Measurements from ENCODE around the gene KLK7.
"Not testable (repeated sequence)": the region's sequence is repeated elsewhere in the genome, so short reads cannot be mapped to it uniquely, and the experiment has no call there.

KLK7 gene

GRCh38 chr19:51010066-51010795 is 26.5 kb upstream of the KLK7 start:
- DNase-seq (ENCODE audit: low read depth): no peak

- DNase-seq (ENCODE audit: low read depth): no peak
These were observed 25.6 kb upstream of the KLK7 start for GRCh38 chr19:51009061-51009891.

- DNase-seq (ENCODE audit: low read depth): no peak
These were observed 23.8 kb upstream of the KLK7 start for GRCh38 chr19:51007488-51007887.

GRCh38 chr19:51006406-51006805 is 22.7 kb upstream of the KLK7 start:
- no peak for DNase-seq (ENCODE audit: low read depth)

- no peak for DNase-seq (ENCODE audit: low read depth)
These were observed 21.5 kb upstream of the KLK7 start for GRCh38 chr19:51005248-51005647.

GRCh38 chr19:51003316-51003715 is 19.6 kb upstream of the KLK7 start:
- DNase-seq (ENCODE audit: low read depth): no peak

GRCh38 chr19:51002542-51003311 is 19.0 kb upstream of the KLK7 start:
- DNase-seq (ENCODE audit: low read depth): no peak

- no peak for DNase-seq (ENCODE audit: low read depth)
These were observed 18.4 kb upstream of the KLK7 start for GRCh38 chr19:51002089-51002532.

- DNase-seq (ENCODE audit: low read depth): no peak
These were observed 17.8 kb upstream of the KLK7 start, which contains the start of gene KLK8 for GRCh38 chr19:51001515-51001914. KLK8 (minus strand) TSS chr19:51001604; CDS start chr19:51001167, 437 bp downstream.

GRCh38 chr19:51000981-51001380 is 17.3 kb upstream of the KLK7 start:
- no peak for DNase-seq (ENCODE audit: low read depth)

GRCh38 chr19:51000426-51000825 is 16.7 kb upstream of the KLK7 start:
- DNase-seq (ENCODE audit: low read depth): no peak

- DNase-seq (ENCODE audit: low read depth): no peak
These were observed 15.0 kb upstream of the KLK7 start for GRCh38 chr19:50998686-50999085.

- no peak for DNase-seq (ENCODE audit: low read depth)
These were observed 14.3 kb upstream of the KLK7 start for GRCh38 chr19:50998061-50998460.

GRCh38 chr19:50994129-50994528 is 10.4 kb upstream of the KLK7 start:
- no peak for DNase-seq (ENCODE audit: low read depth)

GRCh38 chr19:50992666-50993035 is 8.9 kb upstream of the KLK7 start:
- DNase-seq (ENCODE audit: low read depth): no peak

GRCh38 chr19:50984416-50984815 is 699 bp upstream of the KLK7 start:
- not testable (repeated sequence) for DNase-seq (ENCODE audit: low read depth)

GRCh38 chr19:50982186-50982585 is 1.5 kb downstream of the KLK7 start:
- DNase-seq (ENCODE audit: low read depth): no peak

GRCh38 chr19:50981587-50982146 is 2.0 kb downstream of the KLK7 start:
- DNase-seq (ENCODE audit: low read depth): no peak

GRCh38 chr19:50980208-50980607 is 3.5 kb downstream of the KLK7 start:
- DNase-seq (ENCODE audit: low read depth): no peak

- no peak for DNase-seq (ENCODE audit: low read depth)
These were observed 4.0 kb downstream of the KLK7 start for GRCh38 chr19:50979758-50980157.

GRCh38 chr19:50978772-50979390 is 4.8 kb downstream of the KLK7 start:
- DNase-seq (ENCODE audit: low read depth): no peak

GRCh38 chr19:50977626-50978025 is 6.1 kb downstream of the KLK7 start:
- DNase-seq (ENCODE audit: low read depth): no peak

All from T follicular helper cell (primary cell).